Measurements from ENCODE around the gene HDGFL2. TPM values are rescaled to one million over a fixed set of nuclear protein-coding genes. Genes with fewer than 3 reads are reported as not detected.

Gene HDGFL2
- total RNA-seq = 61.4 and 61.9 TPM in 2 replicates

DNA sequence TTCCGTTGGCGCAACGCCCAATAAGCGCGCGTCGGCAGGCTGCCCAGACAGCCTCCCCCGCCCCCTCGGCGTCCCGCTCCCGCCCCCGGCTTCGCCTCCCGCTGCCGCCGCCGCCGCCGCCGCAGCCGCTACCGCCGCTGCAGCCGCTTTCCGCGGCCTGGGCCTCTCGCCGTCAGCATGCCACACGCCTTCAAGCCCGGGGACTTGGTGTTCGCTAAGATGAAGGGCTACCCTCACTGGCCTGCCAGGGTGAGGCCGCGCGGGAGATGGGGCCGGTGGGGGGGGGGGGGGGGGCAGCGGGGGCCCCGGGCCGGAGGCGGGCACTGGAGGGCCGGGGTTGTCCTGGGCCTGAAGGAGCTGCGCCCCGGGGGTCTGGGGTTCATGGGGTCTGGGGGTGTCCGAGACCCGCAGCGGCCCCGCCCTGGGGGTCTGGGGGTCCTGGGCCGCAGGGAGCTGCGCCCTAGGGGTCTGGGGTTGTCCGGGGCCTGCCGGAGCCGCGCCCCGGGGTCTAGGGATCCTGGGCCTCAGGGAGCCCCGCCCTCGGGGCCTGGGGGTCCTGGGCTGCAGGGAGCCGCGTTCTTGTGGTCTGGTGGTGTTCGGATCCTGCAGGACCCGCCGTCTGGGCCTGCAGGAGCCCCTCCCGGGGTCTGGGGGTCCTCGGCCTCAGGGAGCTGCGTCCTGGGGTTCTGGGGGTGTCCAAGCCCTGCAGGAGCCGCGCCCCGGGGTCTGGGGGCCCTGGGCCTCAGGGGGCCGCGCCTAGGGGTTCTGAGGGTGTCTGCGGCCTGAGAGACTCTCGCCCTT, at the start of gene HDGFL2:
TSS of gene HDGFL2 (plus strand) at position 124 of the 801 bp plus-strand sequence. CDS start at position 178, 54 bp downstream.

GRCh38 chr19:4457654-4458395, 14.3 kb upstream of the HDGFL2 start, which contains the start of gene UBXN6:
Gene UBXN6, minus strand, starts transcription at chr19:4457794. Its CDS starts 97 bp downstream, at chr19:4457697.

GRCh38 chr19:4518345-4519171, 46.5 kb downstream of the HDGFL2 start, which contains the start of gene PLIN4:
Gene PLIN4, minus strand, starts transcription at chr19:4518486. Its CDS starts 214 bp downstream, at chr19:4518272.

GRCh38 chr19:4534836-4535658, 63.0 kb downstream of the HDGFL2 start, which contains the start of gene PLIN5:
Gene PLIN5, minus strand, starts transcription at chr19:4535224. Its CDS starts 1,150 bp downstream, at chr19:4534074.

DNA sequence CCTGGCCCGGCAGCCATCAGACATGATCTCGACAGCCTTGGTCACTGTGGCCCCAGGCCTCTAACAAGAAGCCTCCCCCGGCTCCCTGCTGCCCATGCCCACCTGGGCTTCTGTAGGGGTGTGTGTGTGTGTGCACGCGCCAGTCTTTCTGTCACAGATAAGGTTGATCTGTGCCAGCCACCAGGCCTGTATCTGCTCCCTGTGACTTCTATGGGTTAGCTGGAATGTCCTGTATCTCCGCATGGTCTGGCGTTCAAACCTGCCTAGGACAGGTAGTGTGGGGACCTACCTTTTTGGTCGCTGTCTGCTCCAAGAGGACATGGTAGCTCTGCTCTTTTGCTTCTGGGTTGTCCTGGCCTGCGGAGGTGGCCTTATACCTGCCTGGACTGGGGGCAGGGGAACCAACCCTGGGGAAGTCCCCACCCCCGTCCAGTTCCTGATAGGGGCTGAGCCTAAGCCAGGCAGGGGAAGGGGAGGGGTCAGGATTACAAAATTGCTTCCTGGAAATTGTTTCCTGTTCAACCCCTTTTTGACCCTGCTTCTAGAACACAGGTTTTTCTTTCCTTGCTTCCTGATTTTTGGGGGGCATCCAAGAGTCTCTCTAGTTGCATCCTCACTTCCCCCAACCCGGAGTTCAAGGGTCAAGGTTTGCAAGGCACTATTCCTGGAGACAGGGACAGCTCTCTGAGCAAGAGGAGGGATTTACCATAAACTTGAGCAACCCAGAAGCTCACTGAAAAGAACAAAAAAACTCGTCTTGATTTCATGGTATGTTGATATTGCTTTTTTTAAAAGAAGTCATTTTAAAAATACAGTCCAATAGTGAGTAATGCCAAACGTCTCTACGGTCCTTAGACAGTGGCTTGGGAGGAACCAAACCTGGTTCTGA, 67.8 kb downstream of the HDGFL2 start, which contains the start of gene LRG1:
TSS of gene LRG1 (minus strand) at position 344 of the 889 bp plus-strand sequence. CDS start at position 321, 23 bp downstream.

Other genes starting within 250 kb of the HDGFL2 start
- not detected in 2 replicates for gene EBI3, start 242.8 kb upstream of the HDGFL2 start, total RNA-seq
- 10.7 and 11.9 TPM in 2 replicates for gene YJU2, start 225.2 kb upstream of the HDGFL2 start, total RNA-seq
- not detected in 2 replicates for gene SHD, start 193.0 kb upstream of the HDGFL2 start, total RNA-seq
- not detected in 2 replicates for gene TMIGD2, start 169.9 kb upstream of the HDGFL2 start, total RNA-seq
- gene FSD1, start 167.7 kb upstream of the HDGFL2 start, total RNA-seq = 5.4 and 5.7 TPM in 2 replicates
- 4.3 and 5.2 TPM in 2 replicates for gene STAP2, start 133.5 kb upstream of the HDGFL2 start, total RNA-seq
- 5.8 and 7.5 TPM in 2 replicates for gene MPND, start 128.7 kb upstream of the HDGFL2 start, total RNA-seq
- gene SH3GL1, start 71.8 kb upstream of the HDGFL2 start, total RNA-seq = 21.6 and 25.7 TPM in 2 replicates
- gene CHAF1A, start 69.7 kb upstream of the HDGFL2 start, total RNA-seq = 3.4 and 4.3 TPM in 2 replicates
- gene UBXN6, start 14.5 kb upstream of the HDGFL2 start, total RNA-seq = 132 and 136 TPM in 2 replicates
- gene PLIN4, start 46.2 kb downstream of the HDGFL2 start, total RNA-seq = 0.14 and 1.3 TPM in 2 replicates
- not detected in 2 replicates for gene PLIN5, start 62.9 kb downstream of the HDGFL2 start, total RNA-seq
- not detected in 2 replicates for gene LRG1, start 67.7 kb downstream of the HDGFL2 start, total RNA-seq
- 0.14 and 0.37 TPM in 2 replicates for gene SEMA6B, start 87.4 kb downstream of the HDGFL2 start, total RNA-seq
- 0.85 and 1.2 TPM in 2 replicates for gene TNFAIP8L1, start 167.2 kb downstream of the HDGFL2 start, total RNA-seq
- gene MYDGF, start 198.0 kb downstream of the HDGFL2 start, total RNA-seq = 353 and 419 TPM in 2 replicates

Data from smooth muscle cell of bladder (primary cell).